Activated T-helper 1 cell treated with anti-CD3 and anti-CD28 coated beads, Interleukin-12 subunit alpha, Interleukin-12 subunit beta, Interleukin-2, Interleukin-4 antibody, amounts not matched to agents 30 ng/mL and 10 ng/mL and 1 ng/mL, durations not matched to agents 14 hours and 24 hours and 36 hours (primary cell): ENCODE results near the gene C22orf39. TPM values are rescaled to one million over a fixed set of nuclear protein-coding genes. Genes with fewer than 3 reads are reported as not detected.

Source experiments
- DNase-seq: peaks from one replicate; pipeline ENCODE4 v3.0.0; 2021; ENCODE audit warnings: low spot score
- H3K27ac Mint-ChIP-seq: one replicate; pipeline ENCODE4 v1.8.0; 2021; ENCODE audit warnings: mild to moderate bottlenecking, mixed read lengths
- H3K27me3 Mint-ChIP-seq: one replicate; pipeline ENCODE4 v1.8.0; 2022; ENCODE audit warnings: mild to moderate bottlenecking, moderate library complexity, mixed read lengths; ENCODE audit not compliant: insufficient read depth
- H3K36me3 Mint-ChIP-seq: one replicate; pipeline ENCODE4 v1.8.0; 2021; ENCODE audit warnings: low read depth, mixed read lengths
- H3K4me1 Mint-ChIP-seq: one replicate; pipeline ENCODE4 v1.8.0; 2021; ENCODE audit warnings: low read depth, mixed read lengths
- H3K4me3 Mint-ChIP-seq: one replicate; pipeline ENCODE4 v1.8.0; 2021; ENCODE audit warnings: mild to moderate bottlenecking, moderate library complexity, mixed read lengths
- H3K9me3 Mint-ChIP-seq: one replicate; pipeline ENCODE4 v1.8.0; 2021; ENCODE audit warnings: mixed read lengths
- intact Hi-C: fragments of 100-400 bp; cut with micrococcal nuclease; formaldehyde crosslinking; loops from one replicate; pipeline ENCODE4 v1.15.1; 2024
- total RNA-seq: library from RNA; stranded (reverse); gene quantifications from 2 replicates; pipeline ENCODE4 v1.2.3, GENCODE V29; 2022

Gene C22orf39
- total RNA-seq, 1 donor from 2014 or later = 22.8 TPM

DNA sequence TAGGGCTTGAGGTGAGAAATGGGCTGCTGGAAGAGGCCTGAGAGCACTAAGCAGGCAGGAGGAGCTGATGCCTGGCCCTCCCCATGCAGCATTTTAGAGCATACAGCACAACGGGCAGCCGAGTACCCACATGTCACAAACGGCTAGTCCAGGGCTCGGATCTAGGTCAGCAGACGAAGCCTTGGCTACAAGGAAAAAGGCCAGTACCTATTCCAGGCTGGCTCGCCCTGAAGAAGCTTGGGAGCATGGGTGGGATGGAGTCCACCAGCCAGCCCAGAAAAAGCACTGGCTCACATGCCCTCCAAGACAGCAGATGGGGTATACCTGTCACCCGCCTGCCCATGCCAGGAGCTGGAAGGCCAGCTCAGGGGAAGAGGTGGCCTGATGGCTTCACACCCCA, 21.9 kb upstream of the C22orf39 start:
- Mint-ChIP-seq H3K27ac (no peak overlapping the region), H3K9me3 (no peaks in the 10 kb centered on the region), H3K4me1 (peaks cover 11% of the 10 kb centered on the region), H3K36me3 (peaks cover 57% of the 10 kb centered on the region), H3K27me3 (no peaks in the 10 kb centered on the region), H3K4me3 (no peak overlapping the region)
- no peak for DNase-seq
- intact Hi-C loops = no loop called here

DNA sequence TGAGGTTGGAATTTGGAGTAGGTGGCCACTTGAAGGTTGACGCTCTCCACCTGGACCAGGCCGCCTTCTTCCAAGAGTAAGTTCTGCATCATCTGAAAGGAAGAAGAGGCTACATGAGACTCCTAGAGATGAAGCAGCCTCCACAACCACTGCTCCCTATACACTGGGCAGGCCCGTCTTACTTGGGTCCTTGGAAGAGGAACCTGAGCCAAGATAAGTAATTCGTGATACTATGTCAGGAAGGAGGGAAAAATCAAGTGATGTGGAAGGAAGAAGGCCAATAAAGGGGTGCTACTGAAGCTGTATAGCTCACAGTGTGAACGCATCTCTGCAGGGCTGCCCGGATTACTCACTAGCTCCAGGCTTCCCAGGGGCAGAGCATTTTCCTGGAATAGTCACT, 20.4 kb upstream of the C22orf39 start:
- Mint-ChIP-seq H3K4me1 (peaks cover 22% of the 10 kb centered on the region), H3K27ac (no peak overlapping the region), H3K27me3 (no peaks in the 10 kb centered on the region), H3K4me3 (no peak overlapping the region), H3K9me3 (no peaks in the 10 kb centered on the region), H3K36me3 (peaks cover 58% of the 10 kb centered on the region)
- intact Hi-C loops = no loop called here
- DNase-seq = no peak

DNA sequence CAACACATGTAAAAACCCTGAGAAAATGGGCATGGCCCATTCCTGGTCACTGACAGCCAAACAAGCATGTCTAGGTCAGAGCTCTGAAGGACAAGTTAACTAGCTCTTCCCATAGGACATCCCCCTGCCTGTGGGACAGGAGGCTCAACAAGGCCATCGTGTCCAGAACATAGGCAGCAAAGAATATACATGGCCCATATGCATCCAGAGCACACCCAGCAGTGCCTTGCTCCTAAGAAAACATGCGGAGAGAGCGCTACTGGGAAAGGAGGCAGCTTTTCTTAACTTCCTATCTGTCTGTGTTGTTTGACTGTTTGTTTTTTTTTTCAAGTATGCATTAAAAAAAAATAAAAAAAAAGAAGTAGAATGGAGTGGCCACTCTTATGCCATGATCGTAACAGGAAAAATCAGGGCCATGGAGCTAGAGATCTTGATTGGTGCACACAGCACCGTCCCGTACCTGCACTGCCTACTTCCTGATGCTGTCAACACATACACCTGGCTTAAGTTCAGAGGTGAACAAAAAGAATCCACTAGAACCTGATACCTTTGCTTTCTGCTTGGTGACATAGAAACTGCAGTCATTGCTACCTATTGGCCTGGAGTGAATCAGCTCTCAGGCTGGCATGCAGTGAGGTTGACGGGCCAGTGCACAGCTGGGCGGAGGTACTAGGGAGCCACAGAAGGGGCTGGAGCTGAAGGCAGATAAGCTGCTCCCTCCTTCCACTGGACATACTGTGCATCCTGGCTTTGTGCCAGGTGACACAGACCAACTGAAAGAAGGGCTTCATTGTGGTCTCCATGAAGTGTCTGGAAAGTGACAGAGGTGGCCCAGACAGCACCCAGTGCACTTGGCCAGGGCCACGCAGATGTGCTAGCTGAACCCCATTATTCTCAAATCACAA, 19.6 kb upstream of the C22orf39 start:
- H3K36me3 Mint-ChIP-seq = peaks cover 62% of the 10 kb centered on the region
- no peaks in the 10 kb centered on the region for H3K27me3 Mint-ChIP-seq
- H3K9me3 Mint-ChIP-seq = no peaks in the 10 kb centered on the region
- no peak overlapping the region for H3K4me3 Mint-ChIP-seq
- intact Hi-C loops = no loop called here
- no peak overlapping the region for H3K27ac Mint-ChIP-seq
- no peak for DNase-seq
- peaks cover 22% of the 10 kb centered on the region for H3K4me1 Mint-ChIP-seq

DNA sequence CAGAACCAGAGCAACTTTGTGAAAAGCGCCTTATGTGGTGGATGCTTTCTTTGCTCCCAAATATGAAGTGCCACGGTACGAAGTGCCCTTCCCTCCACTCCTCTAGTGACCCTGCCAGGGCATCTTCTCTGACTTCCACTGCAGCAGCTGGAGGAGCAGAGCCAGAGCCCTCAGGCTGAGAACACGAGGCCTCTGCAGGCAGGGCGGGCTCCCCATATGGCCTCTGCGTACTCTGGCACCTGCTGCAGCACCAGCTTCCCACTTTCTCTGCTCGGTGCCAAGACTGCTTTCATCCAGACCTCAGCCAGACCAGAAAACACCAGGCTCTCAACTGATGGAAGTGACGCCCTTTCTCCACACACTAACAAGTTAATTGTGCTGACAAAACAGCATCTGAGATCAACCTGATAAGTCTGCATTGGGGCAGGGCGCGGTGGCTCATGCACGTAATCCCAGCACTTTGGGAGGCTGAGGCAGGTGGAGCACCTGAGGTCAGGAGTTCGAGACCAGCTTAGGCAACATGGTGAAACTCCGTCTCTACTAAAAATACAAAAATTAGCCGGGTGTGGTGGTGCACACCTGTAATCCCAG, 18.7 kb upstream of the C22orf39 start:
- H3K27me3 Mint-ChIP-seq = no peaks in the 10 kb centered on the region
- H3K27ac Mint-ChIP-seq = no peak overlapping the region
- no peak overlapping the region for H3K4me3 Mint-ChIP-seq
- H3K36me3 Mint-ChIP-seq = peaks cover 55% of the 10 kb centered on the region
- peaks cover 22% of the 10 kb centered on the region for H3K4me1 Mint-ChIP-seq
- intact Hi-C loops = no loop called here
- DNase-seq = no peak
- no peaks in the 10 kb centered on the region for H3K9me3 Mint-ChIP-seq

DNA sequence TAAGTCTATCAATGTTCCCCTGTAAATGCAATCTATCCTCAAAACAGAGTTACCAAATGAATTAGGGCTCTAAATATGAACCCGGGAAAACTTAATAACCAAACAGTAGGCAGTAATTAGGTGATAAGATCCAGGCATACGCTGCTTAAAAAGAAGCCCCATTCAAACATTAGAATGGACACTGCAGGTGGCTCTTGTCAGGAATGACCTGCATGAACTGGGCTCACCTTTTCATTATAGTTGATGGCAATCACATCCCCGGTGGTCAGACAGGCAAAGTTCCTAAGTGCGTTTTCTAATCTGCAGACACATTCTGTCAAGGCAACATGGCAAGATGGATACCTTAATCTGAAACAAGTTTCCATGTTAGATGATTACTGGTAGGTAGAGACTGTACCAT, 17.5 kb upstream of the C22orf39 start:
- no peaks in the 10 kb centered on the region for H3K9me3 Mint-ChIP-seq

DNA sequence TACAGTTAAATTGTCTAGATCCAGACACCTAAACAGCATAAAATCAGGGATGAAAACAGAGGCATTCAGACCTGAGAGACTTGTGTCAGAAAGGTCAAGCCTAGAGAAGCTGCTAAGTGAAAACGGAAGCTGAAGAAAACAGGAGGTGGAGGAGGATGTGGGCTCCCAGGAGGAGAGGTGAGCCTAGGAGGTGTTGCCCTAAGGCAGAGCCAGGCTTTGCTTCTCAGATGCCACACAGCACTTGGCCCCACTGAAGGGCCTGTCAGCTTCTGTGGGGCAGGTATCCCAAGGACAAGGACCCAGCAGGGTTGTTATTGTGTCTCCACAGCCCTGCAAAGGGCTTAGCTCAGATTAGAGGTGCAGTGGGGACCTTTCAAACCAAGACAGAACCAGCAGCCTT, 17.0 kb upstream of the C22orf39 start:
- Mint-ChIP-seq H3K9me3 (no peaks in the 10 kb centered on the region), H3K27ac (no peak overlapping the region), H3K4me3 (no peak overlapping the region), H3K27me3 (no peaks in the 10 kb centered on the region), H3K36me3 (peaks cover 49% of the 10 kb centered on the region), H3K4me1 (peaks cover 22% of the 10 kb centered on the region)
- intact Hi-C loops = no loop called here
- DNase-seq = no peak

More for the DNA sequence above, 17.5 kb upstream of the C22orf39 start:
- H3K27me3 Mint-ChIP-seq = no peaks in the 10 kb centered on the region
- H3K4me3 Mint-ChIP-seq = no peak overlapping the region
- no peak for DNase-seq
- peaks cover 22% of the 10 kb centered on the region for H3K4me1 Mint-ChIP-seq
- intact Hi-C loops = no loop called here
- peaks cover 52% of the 10 kb centered on the region for H3K36me3 Mint-ChIP-seq
- H3K27ac Mint-ChIP-seq = no peak overlapping the region

DNA sequence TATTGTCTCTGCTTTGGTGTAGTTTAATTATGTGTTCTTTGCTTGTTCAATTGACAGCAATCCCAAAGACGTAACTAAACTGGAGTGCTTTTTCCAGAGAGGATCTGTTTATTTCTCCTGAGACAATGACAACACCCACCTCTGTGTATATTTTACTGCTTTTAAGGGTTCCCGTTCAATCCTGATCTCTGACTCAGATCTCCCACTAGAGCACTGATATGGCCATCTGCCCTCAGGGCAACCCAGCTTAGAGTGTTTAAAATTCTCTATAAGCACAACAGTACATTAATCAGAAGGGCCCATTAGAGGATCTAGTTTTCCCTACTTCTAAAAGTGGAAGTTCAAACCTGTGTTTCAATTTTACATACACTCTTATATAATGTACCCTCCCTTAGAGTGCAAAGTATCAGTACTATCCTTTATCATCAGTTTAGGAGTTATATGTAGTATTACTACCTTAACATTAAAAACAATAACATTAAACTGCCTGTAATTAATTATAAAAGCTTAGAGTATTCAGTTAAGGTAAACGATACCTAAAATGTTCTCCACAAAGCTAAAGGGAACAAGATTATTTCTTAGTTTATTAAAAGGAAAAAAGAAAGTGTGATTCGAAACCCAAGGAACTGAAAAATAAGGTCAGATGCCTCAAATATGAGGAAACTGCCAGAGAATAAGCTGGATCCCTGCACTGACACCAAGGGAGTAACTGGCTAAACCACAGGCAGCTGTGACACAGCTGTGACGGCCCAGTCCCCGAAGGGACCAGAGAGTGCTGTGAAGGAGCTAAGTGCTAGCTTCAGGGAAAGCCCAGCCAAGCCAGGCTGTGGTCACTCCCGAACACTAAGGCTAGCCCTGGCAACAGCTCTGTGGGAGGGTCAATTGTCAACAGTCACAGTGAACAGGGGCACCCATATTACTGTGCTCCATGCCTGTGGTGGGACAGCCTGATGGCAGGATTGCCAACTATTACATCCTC, 16.3 kb upstream of the C22orf39 start:
- no peak overlapping the region for H3K4me3 Mint-ChIP-seq
- intact Hi-C loops = no loop called here
- peaks cover 43% of the 10 kb centered on the region for H3K36me3 Mint-ChIP-seq
- H3K9me3 Mint-ChIP-seq = no peaks in the 10 kb centered on the region
- no peak for DNase-seq
- H3K4me1 Mint-ChIP-seq = peaks cover 22% of the 10 kb centered on the region
- H3K27ac Mint-ChIP-seq = no peak overlapping the region
- no peaks in the 10 kb centered on the region for H3K27me3 Mint-ChIP-seq

DNA sequence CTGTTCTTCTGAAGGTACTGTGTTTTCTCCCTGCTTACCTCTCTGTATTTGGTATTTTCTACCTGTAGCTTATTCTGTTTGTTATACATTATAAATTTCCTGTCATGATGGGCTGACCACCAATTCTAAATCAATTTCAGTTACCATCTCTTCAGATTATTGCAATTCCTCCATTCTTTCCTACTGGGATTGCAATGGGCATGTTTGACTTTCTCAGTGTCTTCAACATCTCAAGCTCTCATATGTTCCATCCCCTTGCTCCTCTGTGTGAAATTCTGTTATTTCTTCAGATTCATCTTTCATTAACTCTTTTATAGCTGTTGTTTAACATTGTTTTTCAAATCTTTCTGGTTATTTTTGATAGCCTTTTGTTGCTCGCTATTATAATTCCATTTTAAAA, 15.5 kb upstream of the C22orf39 start:
- intact Hi-C loops = no loop called here
- Mint-ChIP-seq H3K4me1 (peaks cover 22% of the 10 kb centered on the region), H3K4me3 (no peak overlapping the region), H3K36me3 (peaks cover 35% of the 10 kb centered on the region), H3K27me3 (no peaks in the 10 kb centered on the region), H3K9me3 (no peaks in the 10 kb centered on the region), H3K27ac (no peak overlapping the region)
- no peak for DNase-seq

DNA sequence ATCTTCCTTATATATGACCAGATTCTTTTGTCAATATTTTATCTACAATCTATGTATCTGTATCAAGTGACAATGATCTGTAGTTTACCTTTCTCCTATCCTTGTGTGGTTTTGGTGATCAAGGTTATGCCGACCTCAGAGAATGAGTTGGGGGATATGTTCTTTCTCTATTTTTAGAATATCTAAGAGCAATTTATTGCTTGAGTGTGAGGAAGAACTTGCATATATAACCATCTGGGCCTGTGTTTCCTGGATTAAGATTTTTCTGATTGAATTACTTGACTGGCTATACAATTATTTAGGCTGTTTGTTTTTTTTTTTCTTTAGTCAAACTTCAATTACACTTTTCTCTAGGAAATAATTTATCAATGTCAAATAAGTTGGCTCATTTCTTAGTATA, 14.0 kb upstream of the C22orf39 start:
- no peak overlapping the region for H3K27ac Mint-ChIP-seq
- no peak overlapping the region for H3K4me3 Mint-ChIP-seq
- H3K9me3 Mint-ChIP-seq = no peaks in the 10 kb centered on the region
- no peak for DNase-seq
- peaks cover 36% of the 10 kb centered on the region for H3K36me3 Mint-ChIP-seq
- no peaks in the 10 kb centered on the region for H3K27me3 Mint-ChIP-seq
- intact Hi-C loops = no loop called here
- H3K4me1 Mint-ChIP-seq = peaks cover 22% of the 10 kb centered on the region

DNA sequence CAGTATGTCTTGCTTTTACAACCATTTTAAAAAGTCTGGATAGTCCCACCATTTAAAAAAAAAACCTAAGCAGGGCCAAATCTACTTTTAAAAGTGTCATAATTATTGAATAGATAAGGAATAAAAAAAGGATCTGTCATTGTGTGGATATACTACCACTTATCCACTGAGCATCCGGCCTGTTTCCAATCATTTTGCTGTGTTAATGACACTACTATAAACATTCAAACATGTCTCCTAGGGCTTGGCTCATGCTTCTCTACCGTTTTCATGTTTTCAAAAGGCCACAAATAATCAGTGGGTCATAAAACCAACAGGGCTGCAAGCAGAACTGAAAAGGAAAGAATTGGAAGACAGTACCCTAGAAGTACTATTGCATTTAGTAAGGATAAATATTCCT, 12.5 kb upstream of the C22orf39 start:
- H3K27ac Mint-ChIP-seq = no peak overlapping the region
- no peak overlapping the region for H3K4me3 Mint-ChIP-seq
- intact Hi-C loops = no loop called here
- H3K9me3 Mint-ChIP-seq = no peaks in the 10 kb centered on the region
- no peak for DNase-seq
- H3K4me1 Mint-ChIP-seq = peaks cover 17% of the 10 kb centered on the region
- H3K27me3 Mint-ChIP-seq = no peaks in the 10 kb centered on the region
- peaks cover 43% of the 10 kb centered on the region for H3K36me3 Mint-ChIP-seq

DNA sequence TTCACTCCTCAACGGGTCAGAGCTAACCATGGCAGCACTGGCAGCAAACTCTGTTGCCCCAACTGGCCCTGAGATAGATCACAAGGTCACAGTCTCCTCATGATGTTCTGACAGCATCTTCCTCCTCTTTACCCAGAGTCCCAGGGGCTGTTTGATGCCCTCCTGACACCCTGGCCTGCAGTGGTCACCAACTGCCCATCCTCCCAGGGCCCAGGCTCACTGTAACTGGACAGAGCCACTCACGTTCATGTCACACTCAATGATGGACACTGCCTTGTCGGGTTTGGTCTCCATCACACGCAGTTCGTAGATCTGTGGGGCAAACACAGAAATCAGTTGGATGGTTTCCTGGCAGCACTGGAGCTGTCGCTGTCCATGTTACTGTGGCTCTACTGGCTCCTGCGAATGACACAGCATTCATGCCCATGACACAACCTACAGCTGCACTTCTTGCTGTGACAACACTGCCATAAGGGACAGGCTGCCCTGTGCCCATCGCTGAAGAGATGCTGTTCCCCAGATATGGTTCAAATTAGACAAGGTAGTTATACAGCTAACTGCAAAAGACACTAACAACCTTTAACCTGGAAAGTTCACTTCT, 10.4 kb upstream of the C22orf39 start:
- no peaks in the 10 kb centered on the region for H3K27me3 Mint-ChIP-seq
- peaks cover 10% of the 10 kb centered on the region for H3K4me1 Mint-ChIP-seq
- H3K27ac Mint-ChIP-seq = no peak overlapping the region
- no peak for DNase-seq
- H3K4me3 Mint-ChIP-seq = no peak overlapping the region
- H3K36me3 Mint-ChIP-seq = peaks cover 39% of the 10 kb centered on the region
- intact Hi-C loops = no loop called here
- no peaks in the 10 kb centered on the region for H3K9me3 Mint-ChIP-seq

DNA sequence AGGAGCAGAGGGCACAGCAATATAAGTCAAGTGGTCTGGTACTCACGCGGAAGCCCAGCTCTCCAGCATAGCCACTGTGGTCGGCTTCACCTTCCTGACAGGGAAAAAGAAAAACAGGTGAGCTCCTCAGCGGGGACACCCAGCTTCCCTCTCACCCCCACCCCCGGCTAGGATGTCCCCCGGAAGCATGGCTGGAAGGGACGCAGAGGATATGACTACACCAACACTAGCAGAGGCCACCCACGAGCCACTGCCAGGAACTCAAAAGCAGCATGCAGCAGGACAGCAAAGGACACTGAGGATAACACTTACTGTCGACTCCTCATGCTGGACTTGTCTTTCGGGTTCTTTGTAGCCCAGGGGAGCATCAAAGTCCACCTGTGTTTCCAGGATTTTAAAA, 9.0 kb upstream of the C22orf39 start:
- Mint-ChIP-seq H3K36me3 (peaks cover 46% of the 10 kb centered on the region), H3K27ac (no peak overlapping the region)

More for the DNA sequence above, 9.0 kb upstream of the C22orf39 start:
- Mint-ChIP-seq H3K4me3 (no peak overlapping the region), H3K27me3 (no peaks in the 10 kb centered on the region), H3K9me3 (no peaks in the 10 kb centered on the region), H3K4me1 (peaks cover 10% of the 10 kb centered on the region)
- intact Hi-C loops = no loop called here
- no peak for DNase-seq
